Neural crest cell (in vitro differentiated cells): ENCODE results near the gene TTC39B. TPM values are rescaled to one million over a fixed set of nuclear protein-coding genes. Genes with fewer than 3 reads are reported as not detected.

Source experiments
- DNase-seq: peaks from one replicate; pipeline ENCODE4 v3.0.0; 2021; ENCODE audit warnings: low read depth, mixed read lengths, low spot score
- H3K27ac Mint-ChIP-seq: one replicate; pipeline ENCODE4 v1.8.0; 2021; ENCODE audit warnings: mild to moderate bottlenecking, mixed read lengths; ENCODE audit not compliant: unreplicated experiment
- H3K27me3 Mint-ChIP-seq: 2 replicates; pipeline ENCODE4 v1.8.0; 2021; ENCODE audit warnings: low read depth, mild to moderate bottlenecking, mixed read lengths
- H3K36me3 Mint-ChIP-seq: 2 replicates; pipeline ENCODE4 v1.8.0; 2021; ENCODE audit warnings: low read depth, mild to moderate bottlenecking, mixed read lengths
- H3K4me1 Mint-ChIP-seq: 2 replicates; pipeline ENCODE4 v1.8.0; 2021; ENCODE audit warnings: mixed read lengths
- H3K4me3 Mint-ChIP-seq: one replicate; pipeline ENCODE4 v1.8.0; 2021; ENCODE audit warnings: mild to moderate bottlenecking, mixed read lengths
- H3K9me3 Mint-ChIP-seq: 2 replicates; pipeline ENCODE4 v1.8.0; 2021; ENCODE audit warnings: mixed read lengths
- CTCF ChIP-seq: fragments of 200-600 bp; sonication (generic); conservative IDR thresholded peaks from 2 replicates; pipeline ENCODE4 v1.5.0; 2021; ENCODE audit warnings: antibody characterized with exemption, mild to moderate bottlenecking
- total RNA-seq: library from RNA; stranded (reverse); gene quantifications from 2 replicates; pipeline ENCODE4 v1.2.1, GENCODE V29; 2021

The TTC39B gene
- total RNA-seq, 1 donor from 2014 or later = 3.7 TPM

- Mint-ChIP-seq H3K9me3 (no peaks in the 10 kb centered on the region), H3K4me1 (peaks cover 26% of the 10 kb centered on the region), H3K27me3 (no peaks in the 10 kb centered on the region), H3K27ac (no peak overlapping the region), H3K4me3 (no peak overlapping the region), H3K36me3 (no peaks in the 10 kb centered on the region)
- no peak for TF ChIP-seq CTCF
- DNase-seq = no peak
Measured at GRCh38 chr9:15140051-15140450, 167.0 kb downstream of the TTC39B start.

- Mint-ChIP-seq H3K27ac (peak overlapping the region; percentile 45), H3K36me3 (no peaks in the 10 kb centered on the region), H3K27me3 (no peaks in the 10 kb centered on the region), H3K9me3 (no peaks in the 10 kb centered on the region), H3K4me1 (peaks cover 28% of the 10 kb centered on the region), H3K4me3 (no peak overlapping the region)
- no peak for TF ChIP-seq CTCF
- DNase-seq = no peak
Measured at GRCh38 chr9:15139469-15139868, 167.5 kb downstream of the TTC39B start.

DNA sequence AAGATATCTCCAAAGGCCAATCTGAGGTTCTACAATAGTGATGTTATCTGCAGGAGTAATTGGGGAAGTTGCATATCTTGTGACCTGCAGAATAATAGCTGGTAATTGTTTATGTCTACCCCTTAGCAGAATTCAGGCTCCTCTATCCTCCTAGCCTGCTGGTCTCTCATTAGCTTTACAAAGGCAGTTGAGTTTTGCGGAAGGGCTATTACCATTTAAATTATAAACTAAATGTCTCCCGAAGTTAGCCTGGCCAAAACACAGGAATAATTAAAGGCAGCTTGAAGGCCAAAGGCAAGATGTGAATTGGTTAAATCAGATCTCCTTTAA is 168.7 kb downstream of the TTC39B start:
- peaks cover 28% of the 10 kb centered on the region for H3K4me1 Mint-ChIP-seq
- no peaks in the 10 kb centered on the region for H3K9me3 Mint-ChIP-seq
- H3K27ac Mint-ChIP-seq = no peak overlapping the region
- no peak overlapping the region for H3K4me3 Mint-ChIP-seq
- no peak for TF ChIP-seq CTCF
- no peaks in the 10 kb centered on the region for H3K36me3 Mint-ChIP-seq
- no peak for DNase-seq
- no peaks in the 10 kb centered on the region for H3K27me3 Mint-ChIP-seq

DNA sequence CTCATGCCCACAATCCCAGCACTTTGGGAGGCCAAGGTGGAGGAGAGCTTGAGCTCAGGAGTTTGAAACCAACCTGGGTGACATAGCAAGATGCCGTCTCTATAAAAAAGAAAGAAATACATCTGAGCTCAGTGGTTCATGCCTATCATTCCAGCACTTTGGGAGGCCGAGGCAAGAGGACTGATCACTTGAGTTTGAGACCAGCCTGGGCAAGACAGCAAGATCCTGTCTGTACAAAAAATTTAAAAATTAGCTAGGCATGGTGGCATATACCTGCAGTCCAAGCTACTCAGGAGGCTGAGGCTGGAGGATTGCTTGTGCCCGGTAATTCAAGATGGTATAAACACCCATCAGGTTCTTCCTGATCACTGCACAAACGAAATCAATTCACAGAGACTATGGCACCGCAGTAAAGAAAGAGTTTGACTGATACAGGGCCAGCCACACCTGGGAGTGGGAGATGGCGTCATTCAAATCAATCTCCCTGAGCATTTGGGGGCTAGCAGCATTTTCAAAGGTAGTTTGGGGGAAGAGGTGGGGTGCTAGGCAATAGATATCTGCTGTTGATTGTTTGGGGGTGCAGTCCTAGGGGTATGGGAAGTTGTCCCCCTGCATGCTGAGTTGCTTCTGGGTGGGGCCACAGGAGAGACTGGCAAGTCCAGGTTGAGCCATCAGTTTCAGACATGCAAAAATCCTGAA is 169.2 kb downstream of the TTC39B start:
- no peaks in the 10 kb centered on the region for H3K36me3 Mint-ChIP-seq
- H3K9me3 Mint-ChIP-seq = no peaks in the 10 kb centered on the region
- no peak overlapping the region for H3K27ac Mint-ChIP-seq
- H3K4me3 Mint-ChIP-seq = no peak overlapping the region
- no peaks in the 10 kb centered on the region for H3K27me3 Mint-ChIP-seq
- peaks cover 28% of the 10 kb centered on the region for H3K4me1 Mint-ChIP-seq
- no peak for TF ChIP-seq CTCF
- DNase-seq = no peak

GRCh38 chr9:15137089-15137488 is 169.9 kb downstream of the TTC39B start:
- H3K9me3 Mint-ChIP-seq = no peaks in the 10 kb centered on the region
- no peak overlapping the region for H3K27ac Mint-ChIP-seq
- H3K36me3 Mint-ChIP-seq = no peaks in the 10 kb centered on the region
- no peaks in the 10 kb centered on the region for H3K27me3 Mint-ChIP-seq
- no peak overlapping the region for H3K4me3 Mint-ChIP-seq
- no peak for DNase-seq
- TF ChIP-seq CTCF = no peak
- peaks cover 31% of the 10 kb centered on the region for H3K4me1 Mint-ChIP-seq
